NCI-H226 (cell line): ENCODE results near the gene SLIT3.
A peak's percentile ranks its signal among the peaks of the same experiment; 100 is the strongest.

ENCODE experiments used
- DNase-seq: peaks from one replicate; pipeline ENCODE4 v3.0.0-alpha.2; 2015

The SLIT3 gene

DNA sequence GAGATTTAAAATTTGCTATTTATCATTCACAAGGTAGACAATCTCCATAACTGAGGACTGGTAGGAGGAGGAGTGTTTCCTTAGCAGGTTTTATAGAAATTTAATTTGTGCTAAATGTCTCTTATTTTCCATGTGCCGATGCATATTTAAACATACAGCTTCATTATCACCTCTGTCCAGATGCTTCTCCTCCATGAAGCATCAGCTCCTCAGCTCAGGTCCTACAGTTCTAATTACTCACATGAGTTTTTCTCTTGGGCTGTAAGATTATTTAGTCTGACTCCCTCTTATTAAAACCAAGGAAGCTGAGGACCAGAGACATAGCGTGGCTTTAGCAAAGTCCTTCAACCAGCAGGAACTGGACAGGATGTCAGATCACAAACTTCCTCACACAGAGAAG is 421.6 kb downstream of the SLIT3 start:
- DNase-seq: no peak

DNA sequence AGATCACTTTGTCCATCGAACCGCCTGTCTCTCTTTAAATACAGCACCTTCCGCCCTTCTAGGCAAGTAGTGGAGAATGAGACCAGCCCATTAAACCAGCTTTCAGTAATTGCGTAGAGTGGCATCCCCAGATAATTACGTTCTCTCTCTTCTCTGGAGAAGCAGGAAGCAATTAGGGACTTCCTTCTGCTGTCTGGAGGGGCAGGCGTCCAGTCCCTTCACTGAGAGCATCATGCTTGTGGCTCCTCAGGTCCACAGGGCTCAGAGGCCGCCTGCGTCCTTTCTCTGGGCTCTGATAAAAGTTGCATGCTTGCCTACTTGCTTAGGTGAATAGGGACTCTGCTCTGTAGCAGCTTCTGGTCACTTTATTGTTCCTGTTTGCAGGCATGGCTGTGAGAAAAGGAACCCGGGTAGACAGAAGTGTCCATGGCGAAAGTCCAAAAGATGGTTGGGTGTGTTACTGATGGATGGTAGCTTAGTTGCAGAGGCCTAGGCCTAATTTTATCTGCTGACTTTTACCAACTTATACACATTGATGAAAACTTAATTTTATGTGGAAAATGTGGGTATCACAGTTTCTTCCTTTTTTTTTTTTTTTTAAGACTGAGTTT is 422.7 kb downstream of the SLIT3 start:
- no peak for DNase-seq

DNA sequence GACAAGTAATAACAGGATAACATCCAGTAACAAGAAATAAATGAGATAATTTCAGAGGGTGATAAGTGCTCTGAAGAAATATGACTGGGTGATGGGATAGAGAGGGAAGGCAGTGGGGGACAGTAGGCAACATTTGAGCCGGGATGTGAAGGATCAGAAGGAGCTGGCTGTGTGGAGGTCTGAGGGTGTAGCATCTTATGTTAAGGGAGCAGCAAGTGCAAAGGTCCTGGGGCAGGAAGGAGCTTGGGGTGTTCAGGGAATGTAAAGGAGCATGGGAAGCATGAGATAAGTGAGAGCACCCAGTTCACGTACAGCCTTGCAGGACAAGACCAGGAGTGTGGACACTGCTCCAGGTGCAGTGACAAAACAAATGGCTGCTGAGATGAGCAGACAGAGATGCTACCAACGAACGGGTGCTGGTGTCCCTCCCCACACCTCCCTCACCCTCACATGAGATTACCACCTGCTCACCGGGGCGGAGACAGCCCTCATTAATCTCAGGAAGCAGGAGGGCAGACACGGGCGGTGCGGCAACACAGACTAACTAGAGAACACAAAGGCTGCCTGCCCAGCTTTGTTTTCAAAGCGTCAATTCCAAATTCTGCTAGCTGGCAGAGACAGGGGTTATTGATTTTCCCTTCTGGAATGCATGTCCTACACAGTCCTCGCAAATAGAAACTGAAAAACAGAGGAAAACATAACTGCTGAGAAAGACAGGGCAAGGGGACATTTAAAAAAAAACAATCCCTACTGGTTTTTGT is 423.6 kb downstream of the SLIT3 start:
- DNase-seq: no peak

DNA sequence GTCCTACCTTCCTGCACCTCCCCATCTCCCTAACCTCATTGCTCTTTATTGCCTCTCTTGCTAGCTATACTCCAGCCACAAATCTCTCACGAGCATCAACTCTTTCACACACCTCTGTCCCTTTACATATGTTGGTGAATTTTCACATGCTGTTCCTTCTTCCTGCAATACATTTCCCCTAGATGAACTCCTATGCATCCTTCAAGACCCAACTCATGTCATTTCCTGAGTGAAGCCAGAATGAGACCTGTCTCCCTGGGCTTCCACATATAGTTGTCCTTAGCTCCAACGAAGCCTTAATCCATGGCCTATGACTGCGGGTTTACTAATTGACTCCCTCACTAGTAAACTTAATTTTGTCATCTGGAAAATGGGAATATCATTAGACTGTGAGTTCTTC is 424.5 kb downstream of the SLIT3 start:
- no peak for DNase-seq

DNA sequence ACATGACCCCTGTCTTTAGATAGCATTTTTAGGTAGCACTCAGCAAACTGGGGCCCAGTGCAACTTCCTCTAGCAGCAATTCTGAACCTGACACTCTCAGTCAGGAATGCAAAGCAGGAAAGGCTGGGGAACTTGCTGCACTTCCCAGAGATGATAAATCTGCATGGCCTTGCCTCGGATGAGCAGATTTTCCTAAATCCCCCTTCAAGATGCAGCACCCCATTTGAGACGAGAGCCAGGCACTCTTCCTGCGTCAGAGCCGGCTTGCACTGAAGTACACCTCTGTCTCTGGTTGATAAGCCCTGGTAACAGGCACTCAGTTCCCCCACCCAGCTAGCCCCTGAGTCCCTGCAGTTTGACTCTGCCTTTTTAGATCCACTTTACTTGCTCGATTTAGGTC is 425.1 kb downstream of the SLIT3 start:
- DNase-seq: peak; percentile 47

DNA sequence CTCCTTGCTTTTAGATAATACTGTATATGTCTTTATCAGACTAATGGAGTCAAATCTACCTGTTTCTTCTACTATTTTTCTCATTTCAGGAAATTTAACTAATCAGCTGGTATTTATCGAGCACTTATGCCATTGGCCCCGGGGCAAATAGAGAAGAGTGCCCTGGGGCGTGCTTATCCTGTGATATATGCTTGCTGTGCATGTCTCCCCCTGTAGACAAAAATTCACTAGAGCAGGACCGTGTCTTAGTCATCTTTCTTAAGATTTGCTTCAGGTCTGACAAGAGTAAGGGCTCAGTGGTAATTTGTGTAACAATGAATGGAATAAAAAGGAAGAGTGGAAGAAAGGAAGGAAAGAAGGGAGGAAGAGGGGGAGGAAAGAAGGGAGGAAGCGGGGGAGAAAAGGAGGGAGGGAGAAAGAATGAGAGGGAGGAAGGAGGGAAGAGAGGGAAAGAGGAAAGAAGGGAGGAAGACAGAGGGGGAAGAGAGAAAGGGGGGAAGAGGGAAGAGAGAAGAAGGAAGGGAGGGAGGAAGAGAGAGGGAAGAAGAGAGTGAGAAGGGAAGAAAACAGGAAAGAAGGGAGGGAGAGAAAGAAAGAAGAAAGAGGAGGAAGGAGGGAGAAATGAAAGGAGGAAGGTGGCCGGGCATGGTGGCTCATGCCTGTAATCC is 426.1 kb downstream of the SLIT3 start:
- peak; percentile 51 for DNase-seq

DNA sequence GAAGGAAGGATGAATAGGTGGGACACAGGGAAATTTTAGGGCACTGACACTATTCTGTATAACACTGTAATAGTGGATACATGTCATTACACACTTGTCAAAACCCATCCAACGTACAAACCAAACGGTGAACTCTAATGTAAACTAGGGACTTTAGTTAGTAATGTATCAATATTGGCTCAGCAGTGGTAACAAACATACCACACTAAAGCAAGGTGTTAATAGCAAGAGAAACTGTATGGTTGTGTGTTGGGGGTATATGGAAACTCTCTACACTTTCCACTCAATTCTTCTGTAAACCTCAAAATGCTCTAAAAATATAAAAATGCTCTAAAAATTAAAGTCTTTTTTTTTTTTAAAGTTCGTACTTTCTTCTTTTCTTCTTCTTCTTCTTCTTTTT is 428.7 kb downstream of the SLIT3 start:
- DNase-seq: no peak

DNA sequence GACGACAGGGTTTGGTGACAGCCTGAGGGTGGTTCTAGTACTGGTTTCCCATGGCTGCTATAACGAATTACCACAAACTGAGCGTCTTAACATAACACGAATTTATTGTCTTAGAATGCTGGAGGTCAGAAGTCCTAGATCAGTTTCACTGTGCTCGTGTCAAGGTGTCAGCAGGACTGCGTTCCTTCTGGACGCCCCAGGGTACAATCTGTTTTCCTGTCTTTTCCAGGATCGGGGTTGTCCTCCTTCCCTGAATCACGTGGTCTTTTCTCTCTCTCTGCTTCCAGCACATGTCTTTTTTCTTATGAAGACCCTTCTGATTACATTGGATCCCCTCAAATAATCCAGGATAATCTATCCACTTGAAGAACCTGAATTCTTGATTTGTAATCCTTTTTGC is 430.0 kb downstream of the SLIT3 start:
- no peak for DNase-seq

DNA sequence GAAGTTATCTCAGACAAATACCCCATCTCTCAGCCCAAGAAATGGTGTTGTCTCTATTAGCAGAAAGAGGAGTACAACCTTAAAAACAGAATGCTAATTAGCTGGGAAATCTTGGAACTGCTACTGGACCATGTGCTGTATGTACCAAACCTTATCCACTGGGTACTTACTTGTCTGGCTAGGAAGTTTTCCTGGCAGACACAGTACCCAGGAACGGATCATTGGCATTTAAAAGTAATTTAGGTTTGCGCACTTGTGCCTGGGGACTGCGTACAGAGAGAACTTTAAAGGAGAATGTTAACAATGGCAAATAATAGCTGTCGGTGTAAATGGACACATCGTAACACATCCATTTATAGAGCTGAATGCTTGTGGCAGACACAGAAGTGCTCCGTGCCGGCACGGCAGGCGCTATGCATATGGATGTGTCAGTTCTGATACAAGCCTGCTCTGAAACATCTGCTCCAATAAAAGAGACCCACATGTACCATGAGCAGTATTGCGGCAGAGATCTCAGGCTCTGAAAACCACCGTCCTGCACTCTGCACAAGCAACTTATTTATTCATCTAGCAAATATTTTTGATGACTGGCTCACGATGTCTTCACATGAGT is 431.2 kb downstream of the SLIT3 start:
- no peak for DNase-seq

DNA sequence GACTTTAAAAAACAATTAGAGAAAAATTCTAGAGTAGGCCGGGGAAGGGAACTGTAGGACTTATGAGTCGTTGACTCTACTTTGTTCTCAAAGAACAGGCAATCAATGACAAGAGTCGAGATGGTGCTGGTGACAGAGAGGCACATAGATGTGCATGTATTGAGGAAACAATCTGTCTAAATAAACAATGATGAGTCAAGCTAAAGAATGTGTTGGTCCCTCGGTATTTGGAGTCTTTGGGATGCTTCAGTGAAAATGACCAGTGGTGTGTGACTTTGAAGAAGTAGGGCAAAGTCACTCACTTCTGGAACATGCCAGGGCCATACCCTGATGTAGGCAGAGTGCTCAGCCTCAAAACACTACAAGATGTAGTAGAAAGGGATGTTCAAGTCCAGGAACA is 433.7 kb downstream of the SLIT3 start:
- no peak for DNase-seq

DNA sequence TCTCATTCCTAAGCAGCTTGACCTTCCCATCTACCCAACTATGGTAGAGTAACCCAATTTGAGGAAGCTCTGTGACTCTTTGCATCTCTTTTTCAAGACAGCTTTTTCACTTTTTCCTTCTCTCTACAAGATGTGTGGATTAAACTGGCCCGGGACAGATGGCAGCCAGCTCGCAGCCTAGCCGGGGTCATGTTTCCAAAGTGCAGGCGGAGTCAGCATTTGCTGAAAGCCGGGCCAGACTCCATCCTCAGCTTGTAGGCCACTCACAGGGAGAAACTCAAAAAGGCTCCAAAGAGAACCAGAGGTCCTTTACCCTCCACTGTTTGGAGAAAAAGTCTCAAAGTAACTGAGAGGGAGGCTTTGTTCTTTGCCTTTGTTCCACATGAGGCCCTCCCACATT is 435.0 kb downstream of the SLIT3 start:
- no peak for DNase-seq

DNA sequence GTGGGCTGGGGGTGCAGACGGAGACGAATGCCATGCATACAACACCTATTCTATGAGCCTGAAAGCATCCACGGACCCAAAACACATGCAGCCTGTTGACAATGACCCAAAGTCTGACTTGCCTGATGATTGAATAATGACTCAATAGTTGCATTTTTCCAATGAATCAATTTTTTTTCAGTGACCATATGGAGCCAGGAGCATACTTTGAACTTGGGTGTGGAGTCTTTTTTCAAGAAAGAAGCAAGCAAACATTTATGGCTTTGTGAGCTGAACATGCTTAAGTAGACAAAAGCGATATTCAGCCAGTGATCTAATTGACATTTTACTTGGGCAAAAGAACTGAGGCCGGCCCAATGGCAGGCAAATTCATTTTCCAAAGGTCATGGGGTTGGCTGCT is 437.9 kb downstream of the SLIT3 start:
- no peak for DNase-seq

DNA sequence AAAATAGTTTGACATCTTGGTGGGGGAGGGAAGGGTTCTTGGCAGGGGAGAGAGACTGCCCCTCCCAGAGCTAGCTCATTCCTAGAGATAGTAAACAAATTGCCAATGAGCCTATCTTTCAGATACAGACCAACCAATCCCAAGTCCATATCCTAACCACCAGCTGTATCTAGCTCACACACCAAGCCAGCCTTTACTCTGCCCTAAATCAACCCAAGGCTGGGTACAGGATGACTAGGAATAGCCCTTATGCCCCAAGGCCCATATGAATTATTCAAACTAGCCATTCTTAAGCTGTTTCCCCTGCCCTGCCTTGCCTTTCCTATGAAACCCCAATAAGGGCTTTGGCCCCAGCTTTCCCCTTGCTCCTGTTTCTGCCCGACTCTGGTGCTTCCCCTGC is 440.4 kb downstream of the SLIT3 start:
- DNase-seq: no peak

DNA sequence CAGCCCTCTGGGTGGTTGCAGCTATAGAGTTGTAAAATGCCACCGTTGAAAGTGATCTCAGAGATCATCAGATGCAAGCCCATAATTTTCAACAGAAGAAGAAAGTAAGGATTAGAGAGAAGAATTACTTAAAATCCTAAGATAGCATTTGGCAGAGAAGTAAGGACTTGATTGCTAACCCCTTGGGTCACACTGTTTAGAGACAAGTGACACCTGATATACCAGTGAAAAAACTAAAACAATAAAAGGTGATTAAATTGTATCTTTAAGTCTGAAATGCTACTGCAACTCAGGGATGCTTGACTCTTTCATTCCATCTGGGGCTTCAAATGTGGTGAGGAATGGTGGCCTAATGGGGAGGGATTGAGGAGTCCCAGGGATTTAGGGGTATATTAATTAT is 440.9 kb downstream of the SLIT3 start:
- DNase-seq: no peak

DNA sequence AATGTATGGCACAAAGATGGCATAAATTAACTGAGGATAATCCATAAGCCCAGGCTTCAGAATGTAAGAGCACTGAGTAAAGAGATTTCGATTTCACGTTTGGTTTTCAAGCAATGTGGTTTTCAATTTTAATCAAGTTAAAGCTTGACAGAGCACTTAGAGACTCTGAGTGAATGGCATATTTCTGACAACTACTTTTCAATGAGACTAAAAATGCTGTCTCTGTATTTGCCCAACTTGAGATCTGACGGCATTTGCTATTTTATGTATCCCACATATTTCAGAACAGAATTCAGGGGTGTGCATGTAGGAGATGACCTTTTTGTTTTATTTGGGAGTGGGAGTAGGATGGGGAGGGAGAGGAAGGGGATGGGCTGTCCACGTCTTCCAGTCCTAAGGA is 441.5 kb downstream of the SLIT3 start:
- no peak for DNase-seq

DNA sequence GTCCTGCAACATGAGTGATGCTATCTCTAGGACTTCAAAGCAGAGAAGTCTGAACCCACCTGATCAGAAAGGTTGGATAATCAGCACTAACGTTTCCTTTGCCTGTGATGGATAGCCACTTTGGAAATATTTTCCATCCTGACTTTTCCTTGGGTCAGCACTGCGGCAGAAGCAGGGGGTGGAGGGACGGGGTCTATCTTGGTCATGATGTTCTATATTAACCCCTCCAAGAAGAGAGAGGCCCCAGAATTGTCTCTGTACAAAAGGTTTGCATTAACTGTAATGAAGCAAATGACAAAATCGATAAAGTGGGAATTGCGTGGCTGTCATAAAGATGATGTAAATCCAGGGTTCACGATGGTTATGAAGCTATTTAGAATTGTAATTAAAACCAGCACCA is 441.9 kb downstream of the SLIT3 start:
- no peak for DNase-seq

DNA sequence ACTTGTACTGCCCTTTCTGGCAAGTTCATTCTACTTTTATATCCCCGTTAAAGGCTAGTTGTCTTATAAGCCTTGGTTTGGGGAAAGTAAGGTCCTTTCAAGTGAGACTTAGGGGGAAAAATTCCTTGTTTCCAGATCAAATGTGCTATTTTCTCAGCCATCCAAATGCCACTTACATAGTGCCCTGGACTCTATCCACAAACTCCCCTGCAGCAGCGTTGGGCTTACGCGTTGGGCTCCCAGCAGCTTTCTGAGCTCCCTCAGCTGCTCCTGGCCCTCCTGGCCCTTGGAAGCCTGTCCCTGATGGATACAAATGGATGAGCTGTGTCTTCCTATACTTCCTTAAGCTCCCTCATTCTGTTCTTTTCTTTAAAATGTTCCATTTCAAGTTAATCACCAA is 442.6 kb downstream of the SLIT3 start:
- DNase-seq: no peak

DNA sequence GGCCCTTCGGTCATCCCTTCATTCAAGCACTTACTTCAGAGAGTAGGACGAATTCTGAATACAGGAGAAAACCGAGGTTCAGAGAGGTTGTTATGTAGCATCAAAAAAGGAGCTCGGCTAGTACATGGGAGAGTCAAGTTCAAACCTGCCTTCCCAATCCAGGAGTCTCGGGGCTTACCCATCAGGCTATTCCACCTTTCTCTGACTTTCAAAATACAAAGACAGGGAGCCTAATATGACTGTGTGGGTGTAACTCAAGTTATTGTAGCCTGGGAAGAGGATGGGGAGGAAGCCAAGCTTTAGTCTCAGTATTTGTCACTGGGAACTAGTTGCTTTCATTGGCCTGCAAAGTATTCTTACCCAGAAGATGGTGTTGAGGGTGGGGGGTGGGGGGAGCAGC is 447.0 kb downstream of the SLIT3 start:
- DNase-seq: no peak

DNA sequence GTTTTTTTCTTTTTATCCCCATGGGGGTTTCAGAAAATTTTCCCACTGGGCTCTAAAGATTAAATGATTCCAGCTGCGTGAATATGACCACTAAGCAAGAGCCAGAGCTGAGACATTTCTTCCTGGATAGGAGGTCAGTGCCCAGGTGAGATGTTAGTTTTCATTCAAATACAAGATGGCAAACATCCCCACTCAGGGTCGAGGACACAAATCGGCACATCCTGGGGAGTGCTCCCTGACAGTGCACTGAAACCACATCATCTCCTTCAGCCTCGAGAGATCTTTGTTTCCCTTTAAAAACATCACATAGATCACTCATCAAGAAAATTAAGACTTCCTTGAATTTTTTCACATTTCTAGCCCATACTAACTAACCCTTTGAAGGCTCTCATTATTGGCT is 448.6 kb downstream of the SLIT3 start:
- DNase-seq: no peak

DNA sequence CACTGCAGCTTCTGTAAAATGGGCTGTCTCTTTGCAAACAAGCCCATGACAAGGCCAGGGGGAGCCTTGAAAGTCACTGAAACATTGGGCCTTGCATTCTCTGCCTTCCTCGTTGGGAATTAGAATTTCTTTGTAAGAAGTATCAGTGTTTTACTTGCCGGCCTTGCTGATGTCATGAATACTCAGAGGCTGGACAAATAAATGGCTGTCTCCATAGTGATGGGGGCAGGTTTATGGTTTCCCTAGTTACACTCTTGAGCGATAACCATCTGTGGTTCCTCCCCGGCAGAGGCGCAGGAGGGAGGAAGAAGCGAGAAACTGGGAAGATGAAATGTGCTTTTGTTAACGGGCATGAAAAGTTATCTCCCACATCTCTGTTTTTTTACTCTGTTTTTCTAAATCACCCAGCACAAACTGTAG is 449.0 kb downstream of the SLIT3 start:
- DNase-seq: no peak

DNA sequence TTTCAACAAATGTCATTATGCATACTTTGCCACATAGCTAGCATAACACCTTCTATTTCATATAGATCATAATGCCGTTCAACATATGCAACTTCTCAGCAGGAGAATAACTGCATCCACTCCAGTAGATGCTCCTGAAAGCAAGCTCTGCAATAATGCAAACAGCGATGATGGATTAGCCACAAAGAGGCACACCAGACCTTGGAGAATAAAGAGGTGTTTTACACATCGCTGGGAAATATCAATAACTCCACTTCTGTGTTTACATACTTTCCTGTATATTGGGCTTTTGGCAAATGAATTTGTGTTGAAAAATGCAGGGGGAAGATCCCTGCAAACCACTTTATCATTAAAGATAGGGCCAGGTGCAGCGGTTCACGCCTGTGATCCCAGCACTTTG is 450.3 kb downstream of the SLIT3 start:
- no peak for DNase-seq

DNA sequence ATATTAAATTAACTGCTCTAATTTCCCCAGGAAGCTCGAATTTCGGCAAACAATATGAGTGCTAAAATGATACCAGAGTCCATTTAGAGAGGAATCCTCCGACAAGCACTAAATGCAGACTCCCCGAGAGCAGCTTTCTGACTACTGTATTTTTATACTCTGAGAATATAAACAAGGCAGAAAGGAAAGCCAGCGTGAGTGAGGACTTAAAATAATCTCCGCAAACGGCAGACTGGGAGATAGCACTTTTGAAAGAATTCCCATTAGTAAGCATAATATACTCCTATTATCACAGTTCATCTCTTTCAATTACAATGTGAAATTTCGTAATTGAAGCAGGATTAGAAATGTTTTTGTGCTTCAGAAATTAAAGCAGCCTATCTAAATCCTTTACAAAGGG is 452.4 kb downstream of the SLIT3 start:
- DNase-seq: no peak

DNA sequence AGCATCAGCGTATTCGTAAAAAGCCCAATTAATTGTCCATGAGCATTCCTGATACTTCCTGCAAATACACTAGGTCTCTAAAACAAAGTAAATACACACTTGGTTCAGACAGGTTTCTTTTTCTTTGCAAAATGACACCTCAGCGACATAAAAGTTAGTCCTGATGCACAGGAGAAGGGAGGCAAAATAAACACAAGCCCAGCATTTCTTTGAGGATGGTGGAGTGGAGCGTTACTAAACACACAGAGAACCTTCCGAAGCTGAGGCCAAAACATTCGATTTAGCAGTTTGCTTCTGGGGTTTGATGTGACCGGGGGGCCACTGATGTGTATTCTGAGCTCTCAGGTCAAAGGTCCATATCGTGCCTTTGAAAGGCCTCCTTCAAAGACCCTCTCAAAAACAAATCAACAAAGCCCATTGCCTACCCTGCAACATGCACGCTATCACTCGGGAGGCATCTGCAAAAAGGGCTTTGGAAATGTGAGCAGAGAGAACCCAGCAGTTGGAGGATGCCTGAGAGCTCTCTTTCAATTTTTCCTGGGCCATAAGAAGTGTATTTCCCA is 453.3 kb downstream of the SLIT3 start:
- no peak for DNase-seq

DNA sequence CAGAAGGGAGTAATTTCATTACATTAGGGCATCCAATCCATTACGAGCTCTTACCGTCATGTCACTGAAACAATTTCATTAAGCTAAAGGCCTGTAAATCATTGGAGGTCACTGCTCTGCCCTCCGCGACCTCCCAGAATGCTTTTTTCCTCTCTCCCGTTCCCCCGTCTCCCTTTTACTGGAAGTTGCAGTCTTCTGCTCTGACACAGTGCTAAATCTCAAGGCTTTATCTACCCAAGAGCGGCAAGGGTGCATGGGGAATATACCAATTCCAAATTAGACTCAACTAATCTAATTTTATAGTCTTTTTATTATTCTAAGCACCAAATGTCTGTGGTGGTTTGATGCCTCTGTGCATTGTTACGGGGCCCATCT is 456.0 kb downstream of the SLIT3 start:
- no peak for DNase-seq
